ENCODE data around the gene BICD1. TPM values are rescaled to one million over a fixed set of nuclear protein-coding genes. Genes with fewer than 3 reads are reported as not detected.

BICD1 gene
- polyA plus RNA-seq, 1 of the 3 experiments (the other 2 are of a cell fraction) = 12.1 TPM

DNA sequence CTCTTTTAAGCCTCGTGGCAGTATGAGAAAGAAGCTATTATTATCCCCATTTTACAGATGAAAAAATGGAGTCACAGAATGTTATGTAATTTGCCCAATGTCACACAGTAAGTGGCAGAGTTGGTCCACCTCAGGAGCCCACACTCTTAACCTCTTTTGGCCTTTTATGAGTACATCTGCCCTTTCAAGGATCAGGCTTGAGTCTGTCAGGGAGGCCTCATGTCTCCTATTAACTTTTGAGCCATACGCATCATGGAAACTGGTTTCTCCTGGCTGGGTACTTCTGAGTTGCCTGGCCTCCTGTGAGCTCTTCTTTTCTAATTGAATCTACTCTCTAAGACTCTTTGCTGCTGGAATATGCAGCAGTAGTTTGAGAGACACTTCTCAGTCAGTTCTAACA, 101.7 kb downstream of the BICD1 start:
- POLR2A ChIA-PET = no interaction called here
- Histone ChIP-seq H4K20me1 (ENCODE audit: insufficient read depth) (no peaks in the 10 kb centered on the region), H3K9me3 (no peaks in the 10 kb centered on the region), H3K4me2 (no peak overlapping the region), H3K27me3 (ENCODE audit: insufficient read depth) (no peaks in the 10 kb centered on the region), H3K4me1 (ENCODE audit: control insufficient read depth in 1 of 2, insufficient read depth in 2 of 2, low read depth in 1 of 2, low read length in 1 of 2) (peaks cover 0 to 6% of the 10 kb centered on the region in 2 experiments; a peak in 2 of 4 replicates), H3K27ac (ENCODE audit: low read depth in 2 of 2, low read length in 1 of 2) (no peak overlapping the region), H3K79me2 (ENCODE audit: insufficient read depth) (0 out of 2 replicates have a peak, but pooled peaks cover 9% of the 10 kb centered on the region), H3K36me3 (replicated peaks in 1 of 2; ENCODE audit: control insufficient read depth in 1 of 2, insufficient read depth in 2 of 2, low read length in 1 of 2) (no peaks in the 10 kb centered on the region), H3K4me3 (ENCODE audit: low read depth in 2 of 2, low read length in 1 of 2) (no peak overlapping the region), H3K9me2 (no peaks in the 10 kb centered on the region), H2AFZ (ENCODE audit: low read depth) (no peak overlapping the region), H3K9ac (no peak overlapping the region), H3F3A (replicated peaks; ENCODE audit: insufficient read depth) (peaks cover 2% of the 10 kb centered on the region)
- TF ChIP-seq, protein P1, sequence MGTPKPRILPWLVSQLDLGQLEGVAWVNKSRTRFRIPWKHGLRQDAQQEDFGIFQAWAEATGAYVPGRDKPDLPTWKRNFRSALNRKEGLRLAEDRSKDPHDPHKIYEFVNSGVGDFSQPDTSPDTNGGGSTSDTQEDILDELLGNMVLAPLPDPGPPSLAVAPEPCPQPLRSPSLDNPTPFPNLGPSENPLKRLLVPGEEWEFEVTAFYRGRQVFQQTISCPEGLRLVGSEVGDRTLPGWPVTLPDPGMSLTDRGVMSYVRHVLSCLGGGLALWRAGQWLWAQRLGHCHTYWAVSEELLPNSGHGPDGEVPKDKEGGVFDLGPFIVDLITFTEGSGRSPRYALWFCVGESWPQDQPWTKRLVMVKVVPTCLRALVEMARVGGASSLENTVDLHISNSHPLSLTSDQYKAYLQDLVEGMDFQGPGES (IDR thresholded peaks at IDR 0.05; ENCODE audit: low read depth, low read length) = no peak
- TF ChIP-seq RXRA (IDR thresholded peaks at IDR 0.05; ENCODE audit: borderline replicate concordance, low read depth) (no peak), POLR2AphosphoS5 (IDR thresholded peaks at IDR 0.05; ENCODE audit: low read depth, low read length) (no peak), EZH2phosphoT487 (IDR thresholded peaks at IDR 0.05; ENCODE audit: borderline replicate concordance, low read depth) (no peak), NRF1 (IDR thresholded peaks at IDR 0.05; ENCODE audit: low read depth, low read length) (no peak), YY1 (IDR thresholded peaks at IDR 0.05; ENCODE audit: low read depth) (no peak), TAF1 (IDR thresholded peaks at IDR 0.05; ENCODE audit: borderline replicate concordance, low read depth, low read length) (no peak), MXI1 (IDR thresholded peaks at IDR 0.05; ENCODE audit: low read depth, low read length) (no peak), CHD2 (IDR thresholded peaks at IDR 0.05; ENCODE audit: low read length, partially characterized antibody) (no peak), FOXJ3 (CRISPR knock-in tag; IDR thresholded peaks at IDR 0.05) (no peak), FOSL2 (IDR thresholded peaks at IDR 0.05; ENCODE audit: borderline replicate concordance, low read depth) (no peak), MEF2A (IDR thresholded peaks at IDR 0.05; ENCODE audit: borderline replicate concordance, low read depth) (no peak), ELF1 (IDR thresholded peaks at IDR 0.05) (no peak), RFX5 (IDR thresholded peaks at IDR 0.05; ENCODE audit: low read length) (no peak), FOXM1 (IDR thresholded peaks at IDR 0.05; ENCODE audit: low read depth) (no peak), SMC3 (IDR thresholded peaks at IDR 0.05; ENCODE audit: low read depth, low read length) (no peak)
- TF ChIP-seq, protein P2, sequence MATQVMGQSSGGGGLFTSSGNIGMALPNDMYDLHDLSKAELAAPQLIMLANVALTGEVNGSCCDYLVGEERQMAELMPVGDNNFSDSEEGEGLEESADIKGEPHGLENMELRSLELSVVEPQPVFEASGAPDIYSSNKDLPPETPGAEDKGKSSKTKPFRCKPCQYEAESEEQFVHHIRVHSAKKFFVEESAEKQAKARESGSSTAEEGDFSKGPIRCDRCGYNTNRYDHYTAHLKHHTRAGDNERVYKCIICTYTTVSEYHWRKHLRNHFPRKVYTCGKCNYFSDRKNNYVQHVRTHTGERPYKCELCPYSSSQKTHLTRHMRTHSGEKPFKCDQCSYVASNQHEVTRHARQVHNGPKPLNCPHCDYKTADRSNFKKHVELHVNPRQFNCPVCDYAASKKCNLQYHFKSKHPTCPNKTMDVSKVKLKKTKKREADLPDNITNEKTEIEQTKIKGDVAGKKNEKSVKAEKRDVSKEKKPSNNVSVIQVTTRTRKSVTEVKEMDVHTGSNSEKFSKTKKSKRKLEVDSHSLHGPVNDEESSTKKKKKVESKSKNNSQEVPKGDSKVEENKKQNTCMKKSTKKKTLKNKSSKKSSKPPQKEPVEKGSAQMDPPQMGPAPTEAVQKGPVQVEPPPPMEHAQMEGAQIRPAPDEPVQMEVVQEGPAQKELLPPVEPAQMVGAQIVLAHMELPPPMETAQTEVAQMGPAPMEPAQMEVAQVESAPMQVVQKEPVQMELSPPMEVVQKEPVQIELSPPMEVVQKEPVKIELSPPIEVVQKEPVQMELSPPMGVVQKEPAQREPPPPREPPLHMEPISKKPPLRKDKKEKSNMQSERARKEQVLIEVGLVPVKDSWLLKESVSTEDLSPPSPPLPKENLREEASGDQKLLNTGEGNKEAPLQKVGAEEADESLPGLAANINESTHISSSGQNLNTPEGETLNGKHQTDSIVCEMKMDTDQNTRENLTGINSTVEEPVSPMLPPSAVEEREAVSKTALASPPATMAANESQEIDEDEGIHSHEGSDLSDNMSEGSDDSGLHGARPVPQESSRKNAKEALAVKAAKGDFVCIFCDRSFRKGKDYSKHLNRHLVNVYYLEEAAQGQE (IDR thresholded peaks at IDR 0.05; ENCODE audit: low read depth, low read length) = no peak
- TF ChIP-seq, protein P3, sequence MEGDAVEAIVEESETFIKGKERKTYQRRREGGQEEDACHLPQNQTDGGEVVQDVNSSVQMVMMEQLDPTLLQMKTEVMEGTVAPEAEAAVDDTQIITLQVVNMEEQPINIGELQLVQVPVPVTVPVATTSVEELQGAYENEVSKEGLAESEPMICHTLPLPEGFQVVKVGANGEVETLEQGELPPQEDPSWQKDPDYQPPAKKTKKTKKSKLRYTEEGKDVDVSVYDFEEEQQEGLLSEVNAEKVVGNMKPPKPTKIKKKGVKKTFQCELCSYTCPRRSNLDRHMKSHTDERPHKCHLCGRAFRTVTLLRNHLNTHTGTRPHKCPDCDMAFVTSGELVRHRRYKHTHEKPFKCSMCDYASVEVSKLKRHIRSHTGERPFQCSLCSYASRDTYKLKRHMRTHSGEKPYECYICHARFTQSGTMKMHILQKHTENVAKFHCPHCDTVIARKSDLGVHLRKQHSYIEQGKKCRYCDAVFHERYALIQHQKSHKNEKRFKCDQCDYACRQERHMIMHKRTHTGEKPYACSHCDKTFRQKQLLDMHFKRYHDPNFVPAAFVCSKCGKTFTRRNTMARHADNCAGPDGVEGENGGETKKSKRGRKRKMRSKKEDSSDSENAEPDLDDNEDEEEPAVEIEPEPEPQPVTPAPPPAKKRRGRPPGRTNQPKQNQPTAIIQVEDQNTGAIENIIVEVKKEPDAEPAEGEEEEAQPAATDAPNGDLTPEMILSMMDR (IDR thresholded peaks at IDR 0.05) = no peak
- TF ChIP-seq, protein P4, sequence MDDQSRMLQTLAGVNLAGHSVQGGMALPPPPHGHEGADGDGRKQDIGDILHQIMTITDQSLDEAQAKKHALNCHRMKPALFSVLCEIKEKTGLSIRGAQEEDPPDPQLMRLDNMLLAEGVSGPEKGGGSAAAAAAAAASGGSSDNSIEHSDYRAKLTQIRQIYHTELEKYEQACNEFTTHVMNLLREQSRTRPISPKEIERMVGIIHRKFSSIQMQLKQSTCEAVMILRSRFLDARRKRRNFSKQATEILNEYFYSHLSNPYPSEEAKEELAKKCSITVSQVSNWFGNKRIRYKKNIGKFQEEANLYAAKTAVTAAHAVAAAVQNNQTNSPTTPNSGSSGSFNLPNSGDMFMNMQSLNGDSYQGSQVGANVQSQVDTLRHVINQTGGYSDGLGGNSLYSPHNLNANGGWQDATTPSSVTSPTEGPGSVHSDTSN (IDR thresholded peaks at IDR 0.05) = no peak
- TF ChIP-seq, protein P5, sequence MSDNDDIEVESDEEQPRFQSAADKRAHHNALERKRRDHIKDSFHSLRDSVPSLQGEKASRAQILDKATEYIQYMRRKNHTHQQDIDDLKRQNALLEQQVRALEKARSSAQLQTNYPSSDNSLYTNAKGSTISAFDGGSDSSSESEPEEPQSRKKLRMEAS (IDR thresholded peaks at IDR 0.05; ENCODE audit: low read depth) = no peak
- WGBS (ENCODE audit: low lambda C conversion rate) = 89% methylated on average over 2 of the region's 2 CpGs
- DNase-seq = no peak
- CTCF ChIA-PET = interaction anchor here (0.8 to 1.5 kb wide), 2 partner anchors 16 to 148 kb away, joined by 3 to 4 read pairs; no protein-coding TSS in a partner anchor
